Caki2 (cell line): ENCODE measurements around the gene PHTF1. TPM values are rescaled to one million over a fixed set of nuclear protein-coding genes. Genes with fewer than 3 reads are reported as not detected.
A peak's percentile ranks its signal among the peaks of the same experiment; 100 is the strongest.

Experiments
- DNase-seq: peaks from one replicate; pipeline ENCODE4 v3.0.0-alpha.2; 2015; ENCODE audit warnings: low read depth
- in situ Hi-C: cut with HindIII; loops from 2 replicates; pipeline ENCODE4 v1.10.0; 2016; ENCODE audit warnings: low sequenced_read_pairs, low pct_unique_long_range_greater_than_20kb, mixed read lengths
- total RNA-seq: library from RNA; depleted of rRNA; stranded (reverse); fragments of >200 nt; shearing (Covaris generic); gene quantifications from 2 replicates; pipeline ENCODE4 v1.2.3, GENCODE V29; 2014; ENCODE audit warnings: low replicate concordance

Gene PHTF1
- total RNA-seq, 1 experiment from 2014 or later: 21.2 TPM

- DNase-seq: no peak
- in situ Hi-C loops: no loop called here
Observed at GRCh38 chr1:113681596-113682337, 77.5 kb downstream of the PHTF1 start.

- DNase-seq: no peak
Observed at GRCh38 chr1:113678159-113678469, 81.2 kb downstream of the PHTF1 start.

GRCh38 chr1:113677250-113678158, 81.8 kb downstream of the PHTF1 start:
- in situ Hi-C loops: no loop called here
- DNase-seq: peak; percentile 52

More at GRCh38 chr1:113678159-113678469, 81.2 kb downstream of the PHTF1 start:
- in situ Hi-C loops: no loop called here

GRCh38 chr1:113676524-113676923, 82.8 kb downstream of the PHTF1 start:
- DNase-seq: no peak
- in situ Hi-C loops: no loop called here

- in situ Hi-C loops: no loop called here
Observed at GRCh38 chr1:113675302-113675701, 84.0 kb downstream of the PHTF1 start.

GRCh38 chr1:113674591-113674990, 84.7 kb downstream of the PHTF1 start:
- in situ Hi-C loops: no loop called here
- no peak for DNase-seq

More at GRCh38 chr1:113675302-113675701, 84.0 kb downstream of the PHTF1 start:
- peak; percentile 7 for DNase-seq

- in situ Hi-C loops: no loop called here
- DNase-seq: no peak
Observed at GRCh38 chr1:113672491-113672890, 86.8 kb downstream of the PHTF1 start.

- no peak for DNase-seq
- in situ Hi-C loops: no loop called here
Observed at GRCh38 chr1:113670650-113671049, 88.6 kb downstream of the PHTF1 start.

GRCh38 chr1:113669988-113670387, 89.3 kb downstream of the PHTF1 start:
- in situ Hi-C loops: no loop called here
- DNase-seq: no peak

GRCh38 chr1:113666126-113666525, 93.2 kb downstream of the PHTF1 start:
- DNase-seq: no peak
- in situ Hi-C loops: no loop called here

- in situ Hi-C loops: no loop called here
Observed at GRCh38 chr1:113665071-113665470, 94.2 kb downstream of the PHTF1 start.

GRCh38 chr1:113663165-113663951, 95.9 kb downstream of the PHTF1 start:
- DNase-seq: no peak
- in situ Hi-C loops: no loop called here

More at GRCh38 chr1:113665071-113665470, 94.2 kb downstream of the PHTF1 start:
- no peak for DNase-seq

- in situ Hi-C loops: no loop called here
- no peak for DNase-seq
Observed at GRCh38 chr1:113662101-113662500, 97.2 kb downstream of the PHTF1 start.

GRCh38 chr1:113660088-113660487, 99.2 kb downstream of the PHTF1 start:
- DNase-seq: no peak
- in situ Hi-C loops: no loop called here

GRCh38 chr1:113659556-113659955, 99.7 kb downstream of the PHTF1 start:
- in situ Hi-C loops: no loop called here
- no peak for DNase-seq

- no peak for DNase-seq
- in situ Hi-C loops: no loop called here
Observed at GRCh38 chr1:113659035-113659434, 100.3 kb downstream of the PHTF1 start.

- in situ Hi-C loops: no loop called here
Observed at GRCh38 chr1:113657556-113658063, 101.7 kb downstream of the PHTF1 start.

GRCh38 chr1:113657126-113657525, 102.2 kb downstream of the PHTF1 start:
- in situ Hi-C loops: no loop called here
- DNase-seq: no peak

More at GRCh38 chr1:113657556-113658063, 101.7 kb downstream of the PHTF1 start:
- DNase-seq: no peak
